ENCODE results near the gene ZNF92. TPM values are rescaled to one million over a fixed set of nuclear protein-coding genes. Genes with fewer than 3 reads are reported as not detected.
"Not testable (repeated sequence)": the region's sequence is repeated elsewhere in the genome, so short reads cannot be mapped to it uniquely, and the experiment has no call there.

Gene ZNF92
- 3.7 and 4.9 TPM in 2 replicates for total RNA-seq (2014; rRNA removed; shearing (Covaris generic); ENCODE audit: low replicate concordance)

DNA sequence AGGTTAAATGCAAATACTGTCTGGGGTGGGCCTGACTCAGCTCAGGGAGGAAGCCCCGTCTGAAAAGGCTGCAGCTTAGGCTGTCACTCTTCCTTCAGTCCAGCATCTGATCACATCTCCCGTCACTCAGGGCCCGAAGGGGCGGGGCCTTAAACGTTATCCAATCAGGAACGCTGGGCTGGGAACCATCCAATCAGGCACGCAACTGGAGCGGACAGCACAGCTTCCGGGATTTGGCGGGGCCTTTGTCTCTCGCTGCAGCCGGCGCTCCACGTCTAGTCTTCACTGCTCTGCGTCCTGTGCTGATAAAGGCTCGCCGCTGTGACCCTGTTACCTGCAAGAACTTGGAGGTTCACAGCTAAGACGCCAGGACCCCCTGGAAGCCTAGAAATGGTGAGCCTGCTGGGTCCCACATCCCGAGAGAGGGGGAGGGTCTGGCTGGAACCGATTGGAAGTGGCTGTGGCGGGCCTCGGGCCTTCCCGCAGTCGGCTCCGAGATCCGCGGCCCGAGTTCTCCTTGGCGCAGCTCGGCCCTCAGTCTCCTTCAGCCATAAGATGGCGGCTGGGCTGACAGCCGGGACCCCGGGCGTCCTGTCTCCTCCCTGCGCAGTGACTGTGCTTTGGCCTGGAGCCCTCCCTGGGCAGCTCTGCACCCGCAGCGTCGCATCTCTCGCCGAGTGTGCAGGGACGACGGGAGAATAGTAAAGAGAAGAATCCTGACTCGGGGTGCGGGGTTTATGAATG lies at the start of gene ZNF92:
ZNF92 (plus strand) TSS at position 248 of the 744 bp plus-strand sequence; CDS start at position 391, 143 bp downstream.
- H3K4me3 ChIP-seq: peak within 1 kb of the TSS; percentile 87
- no peaks in the 10 kb centered on the region for H3K27me3 ChIP-seq
- no peaks in the 10 kb centered on the region; the same call in 1 of the 2 replicates for H3K9me3 ChIP-seq
- peaks cover 36% of the 10 kb centered on the region for H3K36me3 ChIP-seq
- DNase-seq: peak; percentile 99

DNA sequence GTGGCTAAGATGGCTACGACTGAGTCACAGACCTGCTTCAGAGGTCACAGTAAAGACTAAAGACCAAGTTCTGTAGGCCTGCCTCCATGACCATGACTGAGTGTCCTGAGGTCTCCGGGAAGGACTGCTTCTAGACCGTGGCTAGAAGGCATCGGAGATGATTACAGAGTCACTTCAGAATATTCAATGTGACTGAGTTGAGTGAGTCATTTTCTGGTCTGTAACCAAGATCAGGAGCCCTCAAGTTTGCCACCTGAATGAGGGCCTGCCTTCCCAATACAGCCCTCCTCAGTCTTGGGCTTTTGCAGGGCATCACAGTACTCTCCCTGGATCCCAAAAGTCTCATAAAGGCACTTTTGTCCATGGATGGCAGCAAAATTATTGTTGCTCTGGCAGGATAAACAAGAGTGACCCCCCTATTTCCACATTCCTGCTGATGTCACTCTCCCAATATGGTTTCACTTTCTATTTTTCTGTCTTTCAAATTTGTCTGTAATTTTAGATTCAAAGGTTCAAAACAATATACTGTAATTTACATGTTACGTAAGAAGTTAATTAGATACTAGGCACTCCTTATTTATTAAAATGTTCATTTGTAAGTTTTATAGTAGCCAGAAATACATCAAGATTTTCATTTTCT lies 47.7 kb upstream of the ZNF92 start:
- no peaks in the 10 kb centered on the region for H3K9me3 ChIP-seq
- H3K27me3 ChIP-seq: no peaks in the 10 kb centered on the region
- H3K36me3 ChIP-seq: no peaks in the 10 kb centered on the region
- no peak overlapping the region for H3K4me3 ChIP-seq
- no peak for DNase-seq

DNA sequence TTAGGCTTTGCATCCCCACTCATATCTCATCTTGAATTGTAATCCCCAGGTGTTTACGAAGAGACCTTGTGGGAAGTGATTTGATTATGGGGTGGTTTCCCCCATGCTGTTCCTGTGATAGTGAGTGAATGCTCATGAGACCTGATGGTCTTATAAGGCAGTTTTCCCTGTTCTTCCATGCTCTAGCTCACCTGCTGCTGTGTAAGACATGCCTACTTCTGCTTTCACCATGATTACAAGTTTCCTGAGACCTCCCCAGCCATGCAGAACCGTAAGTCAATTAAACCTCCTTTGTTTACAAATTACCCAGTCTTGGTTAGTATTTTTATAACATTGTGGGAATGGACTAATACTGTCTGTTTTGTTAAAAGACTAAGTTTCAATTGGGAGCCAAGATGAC lies 35.3 kb upstream of the ZNF92 start:
- no peaks in the 10 kb centered on the region for H3K27me3 ChIP-seq
- DNase-seq: no peak
- no peak overlapping the region for H3K4me3 ChIP-seq
- H3K36me3 ChIP-seq: no peaks in the 10 kb centered on the region
- H3K9me3 ChIP-seq: no peaks in the 10 kb centered on the region

DNA sequence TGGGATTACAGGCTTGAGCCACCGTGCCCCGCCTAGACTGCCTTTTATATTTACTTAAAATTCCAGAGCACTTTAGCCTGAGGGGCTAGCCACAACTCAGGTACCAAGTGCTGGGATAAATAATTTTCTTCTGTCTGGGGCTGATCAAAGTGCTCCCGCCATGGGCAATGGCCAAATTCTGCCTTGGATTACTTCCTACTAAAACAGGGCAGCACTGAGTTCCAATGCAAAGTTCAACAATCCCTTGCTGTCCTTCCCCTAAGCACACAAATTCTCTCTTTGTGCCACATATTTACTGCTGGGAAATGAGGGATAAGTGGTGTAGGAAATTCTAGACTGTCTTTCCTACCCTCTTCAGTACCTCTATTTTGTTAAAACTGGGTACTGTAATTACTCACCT lies 34.4 kb upstream of the ZNF92 start:
- H3K27me3 ChIP-seq: no peaks in the 10 kb centered on the region
- no peak for DNase-seq
- no peaks in the 10 kb centered on the region for H3K36me3 ChIP-seq
- H3K9me3 ChIP-seq: no peaks in the 10 kb centered on the region
- H3K4me3 ChIP-seq: no peak overlapping the region

DNA sequence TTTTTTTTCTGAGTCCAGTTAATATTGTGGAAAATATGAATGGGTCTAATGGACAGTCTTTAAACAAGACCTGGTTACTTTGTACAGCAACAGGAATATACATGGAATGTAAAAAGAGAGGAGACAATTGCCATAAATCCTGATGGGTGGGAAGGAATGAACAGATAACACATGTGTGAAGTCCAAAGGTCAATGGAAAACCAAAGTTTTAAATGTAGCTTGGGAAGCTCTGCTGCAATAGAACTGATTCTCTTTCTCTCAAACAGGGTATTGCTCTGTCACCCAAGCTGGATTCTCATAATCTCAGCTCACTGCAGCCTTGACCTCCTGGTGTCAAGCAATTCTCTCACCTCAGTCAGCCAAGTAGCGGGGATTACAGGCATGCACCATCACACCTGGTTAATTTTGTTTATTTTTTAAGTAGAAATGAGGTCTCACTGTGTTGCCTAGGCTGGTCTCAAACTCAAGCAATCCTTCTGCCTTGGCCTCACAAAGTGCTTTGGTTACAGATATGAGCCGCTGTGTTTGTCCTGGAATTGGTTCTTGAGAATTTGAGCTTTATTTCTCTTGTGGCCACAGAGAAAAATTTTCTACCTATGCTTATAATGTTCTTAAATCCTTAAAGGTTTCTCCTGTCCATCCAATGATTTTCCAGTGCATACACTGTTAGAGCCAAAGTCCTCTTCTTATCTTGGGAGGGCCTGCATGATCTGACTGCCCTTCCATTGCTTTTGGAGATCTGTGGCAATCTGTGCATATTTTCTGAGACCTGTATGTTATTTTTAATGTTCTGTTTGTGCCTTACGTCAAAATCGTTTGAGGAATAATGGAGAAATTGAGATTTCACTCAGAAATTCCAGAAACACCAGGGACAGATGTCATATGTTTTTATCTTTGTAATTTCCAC lies 30.7 kb upstream of the ZNF92 start:
- no peak for DNase-seq
- Histone ChIP-seq H3K27me3 (no peaks in the 10 kb centered on the region), H3K4me3 (no peak overlapping the region), H3K9me3 (no peaks in the 10 kb centered on the region), H3K36me3 (no peaks in the 10 kb centered on the region)

DNA sequence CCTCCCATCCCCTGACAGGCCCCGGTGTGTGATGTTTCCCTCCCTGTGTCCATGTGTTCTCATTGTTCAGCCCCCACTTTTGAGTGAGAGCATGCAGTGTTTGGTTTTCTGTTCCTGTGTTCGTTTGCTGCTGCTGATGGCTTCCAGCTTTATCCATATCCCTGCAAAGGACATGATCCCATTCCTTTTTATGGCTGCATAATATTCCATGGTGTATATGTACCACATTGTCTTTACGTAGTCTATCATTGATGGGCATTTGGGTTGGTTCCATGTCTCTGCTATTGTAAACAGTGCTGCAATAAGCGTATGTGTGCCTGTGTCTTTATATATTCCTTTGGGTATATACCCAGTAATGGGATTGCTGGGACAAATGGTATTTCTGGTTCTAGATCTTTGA lies 29.1 kb upstream of the ZNF92 start:
- not testable (repeated sequence) for H3K9me3 ChIP-seq, H3K4me3 ChIP-seq, H3K36me3 ChIP-seq, DNase-seq, H3K27me3 ChIP-seq

DNA sequence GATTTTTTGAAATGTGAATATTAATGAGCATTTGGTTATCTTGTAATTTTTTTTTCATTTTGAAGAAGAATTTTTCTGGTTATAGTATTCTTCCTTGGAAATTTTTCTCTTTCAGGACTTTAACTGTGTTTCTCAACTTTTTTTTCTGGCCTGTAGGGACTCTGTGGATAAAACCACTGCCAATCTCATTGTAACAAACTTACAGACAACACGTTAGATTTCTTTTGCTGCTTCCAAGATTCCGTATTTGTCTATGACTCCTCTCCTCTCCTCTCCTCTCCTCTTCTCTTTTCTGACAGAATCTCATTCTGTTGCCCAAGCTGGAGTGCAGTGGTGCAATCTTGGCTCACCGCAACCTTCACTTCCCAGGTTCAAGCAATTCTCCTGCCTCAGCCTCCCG lies 19.4 kb upstream of the ZNF92 start:
- Histone ChIP-seq H3K36me3 (no peaks in the 10 kb centered on the region), H3K9me3 (no peaks in the 10 kb centered on the region), H3K27me3 (no peaks in the 10 kb centered on the region), H3K4me3 (no peak overlapping the region)
- DNase-seq: no peak

DNA sequence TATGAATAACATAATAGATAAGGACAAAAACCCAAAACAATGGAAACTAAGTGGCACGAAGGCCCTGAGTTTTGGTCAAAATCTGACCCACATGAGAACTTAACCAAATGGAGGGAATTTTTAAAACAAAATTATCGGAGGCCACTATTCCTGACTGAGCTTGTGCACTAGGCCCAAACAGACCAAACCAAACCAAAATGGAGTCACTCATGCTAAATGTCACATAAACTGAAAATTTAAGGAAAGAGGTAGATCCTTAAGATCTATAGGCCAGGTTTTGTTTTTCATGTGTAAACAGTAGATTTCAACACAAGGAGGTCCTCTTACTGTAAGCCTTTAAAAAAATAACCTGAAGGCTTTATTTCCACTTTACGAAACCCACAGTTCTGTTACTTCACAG lies 3.8 kb upstream of the ZNF92 start:
- no peaks in the 10 kb centered on the region for H3K9me3 ChIP-seq
- H3K36me3 ChIP-seq: no peaks in the 10 kb centered on the region
- H3K4me3 ChIP-seq: no peak overlapping the region
- no peak for DNase-seq
- H3K27me3 ChIP-seq: no peaks in the 10 kb centered on the region

DNA sequence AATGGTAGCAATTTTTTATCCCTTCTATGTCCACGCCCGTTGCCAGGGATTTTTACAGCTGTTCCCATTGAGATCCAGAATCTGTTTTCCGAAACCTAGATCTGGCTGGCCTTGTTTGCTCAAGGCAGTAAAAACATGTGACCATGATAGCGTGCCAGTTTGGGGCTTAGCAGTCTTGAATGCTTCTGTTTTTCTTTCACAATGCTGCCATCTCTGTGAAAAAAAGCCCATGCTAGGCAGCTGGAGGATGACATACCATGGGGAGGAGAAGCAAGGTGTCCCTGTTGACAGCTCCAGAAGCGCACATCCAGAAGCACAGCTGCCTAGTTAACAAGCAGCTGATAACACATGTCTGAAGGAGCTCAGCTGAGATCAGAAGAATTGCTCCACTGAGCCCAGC lies 2.2 kb upstream of the ZNF92 start:
- Histone ChIP-seq H3K9me3 (no peaks in the 10 kb centered on the region), H3K4me3 (no peak overlapping the region), H3K27me3 (no peaks in the 10 kb centered on the region), H3K36me3 (peaks cover 15% of the 10 kb centered on the region)
- no peak for DNase-seq

DNA sequence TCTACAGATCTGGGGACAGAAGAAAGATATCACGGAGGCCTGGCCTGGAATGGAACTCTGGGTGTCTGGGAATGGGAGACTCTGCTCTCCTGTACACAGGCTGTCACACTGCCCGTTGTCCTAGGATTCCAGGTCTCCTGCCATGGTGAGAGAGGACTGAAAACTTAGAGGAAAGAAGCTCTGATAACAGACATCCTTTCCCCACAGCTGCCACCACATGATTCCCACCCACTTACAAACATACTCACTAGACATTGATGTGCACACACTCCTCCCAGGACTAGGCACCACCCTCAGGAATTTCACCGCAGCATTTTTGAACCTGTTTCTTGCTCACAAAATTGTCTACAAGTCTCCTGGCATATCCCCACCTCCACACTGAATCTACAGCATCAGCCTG lies 5.7 kb downstream of the ZNF92 start:
- no peaks in the 10 kb centered on the region; the same call in 1 of the 2 replicates for H3K9me3 ChIP-seq
- no peak overlapping the region for H3K4me3 ChIP-seq
- no peak for DNase-seq
- H3K36me3 ChIP-seq: peaks cover 76% of the 10 kb centered on the region
- H3K27me3 ChIP-seq: no peaks in the 10 kb centered on the region

DNA sequence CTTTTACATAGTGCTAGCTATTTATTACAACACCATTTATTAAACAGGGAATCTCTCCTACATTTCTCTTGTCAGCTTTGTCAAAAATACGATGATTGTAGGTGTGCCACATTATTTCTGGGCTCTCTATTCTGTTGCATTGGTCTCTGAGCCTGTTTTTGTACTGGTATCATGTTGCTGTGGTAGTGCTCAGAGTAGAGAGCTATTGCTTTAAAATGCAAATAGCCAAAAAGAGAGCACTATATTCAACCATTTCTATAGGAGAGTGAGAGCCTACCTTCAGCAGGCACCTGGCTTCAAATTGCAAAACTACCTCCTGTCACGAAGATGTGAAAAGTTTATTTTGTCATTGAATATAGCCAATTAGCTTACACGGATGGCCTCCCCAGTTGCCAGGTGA lies 8.1 kb downstream of the ZNF92 start:
- H3K4me3 ChIP-seq: no peak overlapping the region
- no peaks in the 10 kb centered on the region for H3K27me3 ChIP-seq
- DNase-seq: no peak
- H3K9me3 ChIP-seq: no peaks in the 10 kb centered on the region; the same call in 1 of the 2 replicates
- peaks cover 73% of the 10 kb centered on the region for H3K36me3 ChIP-seq

DNA sequence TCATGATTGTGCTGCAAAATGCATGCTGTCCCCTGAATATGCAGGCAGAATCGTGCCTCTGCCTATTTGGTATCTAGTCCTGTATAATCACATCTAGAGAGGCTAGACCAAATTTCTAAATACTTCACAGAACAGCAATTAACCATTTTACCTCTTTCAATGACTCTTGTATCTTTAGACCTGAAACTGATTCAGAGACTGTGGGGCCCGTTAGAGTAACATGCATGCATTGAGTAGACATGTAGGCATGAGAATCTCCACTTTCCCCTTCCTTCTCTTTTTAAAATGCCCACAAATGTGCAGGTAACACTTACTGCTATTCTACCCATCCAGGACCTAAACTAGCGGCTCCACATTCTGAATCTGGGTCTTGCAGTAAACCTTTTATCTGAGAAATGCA lies 8.8 kb downstream of the ZNF92 start:
- H3K36me3 ChIP-seq: peaks cover 66% of the 10 kb centered on the region
- no peak for DNase-seq
- no peaks in the 10 kb centered on the region for H3K27me3 ChIP-seq
- no peaks in the 10 kb centered on the region; the same call in 1 of the 2 replicates for H3K9me3 ChIP-seq
- no peak overlapping the region for H3K4me3 ChIP-seq

DNA sequence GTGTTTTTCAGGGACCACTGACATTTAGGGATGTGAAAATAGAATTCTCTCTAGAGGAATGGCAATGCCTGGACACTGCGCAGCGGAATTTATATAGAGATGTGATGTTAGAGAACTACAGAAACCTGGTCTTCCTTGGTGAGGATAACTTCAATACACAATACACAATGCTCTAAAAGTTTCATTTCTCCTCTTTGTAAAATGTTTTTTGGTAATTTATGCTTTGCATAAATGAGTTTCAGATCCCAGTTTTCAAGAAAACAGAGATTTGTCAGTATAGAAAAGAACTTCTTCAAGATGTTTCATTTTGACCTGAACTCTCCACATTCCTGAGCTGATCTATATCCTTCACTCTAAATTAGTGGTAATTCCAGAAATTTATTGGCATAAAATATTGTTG lies 14.2 kb downstream of the ZNF92 start:
- peaks cover 65% of the 10 kb centered on the region for H3K36me3 ChIP-seq
- no peak for DNase-seq
- no peaks in the 10 kb centered on the region for H3K27me3 ChIP-seq
- no peaks in the 10 kb centered on the region for H3K9me3 ChIP-seq
- H3K4me3 ChIP-seq: no peak overlapping the region

DNA sequence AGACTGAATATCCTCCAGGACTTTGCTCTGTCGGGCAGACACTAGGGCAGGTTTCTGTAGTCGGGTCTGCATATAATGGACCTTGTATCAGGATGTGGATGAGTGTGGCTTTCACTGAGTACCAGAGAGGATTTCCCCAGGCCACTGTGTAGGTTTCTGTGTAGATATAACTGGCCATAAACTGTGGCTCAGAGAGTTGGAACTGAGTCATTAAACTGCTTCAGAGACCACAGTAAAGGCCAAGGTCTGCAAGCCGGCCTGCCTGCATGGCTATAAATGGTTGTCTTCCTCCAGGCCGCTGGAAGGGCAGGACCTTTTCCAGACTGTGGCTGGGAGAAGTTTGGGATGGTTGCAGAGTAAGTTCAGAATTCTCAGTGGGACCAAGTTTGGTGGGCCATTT lies 16.9 kb downstream of the ZNF92 start:
- Histone ChIP-seq H3K9me3 (no peaks in the 10 kb centered on the region), H3K4me3 (no peak overlapping the region), H3K27me3 (no peaks in the 10 kb centered on the region), H3K36me3 (peaks cover 71% of the 10 kb centered on the region)
- no peak for DNase-seq

DNA sequence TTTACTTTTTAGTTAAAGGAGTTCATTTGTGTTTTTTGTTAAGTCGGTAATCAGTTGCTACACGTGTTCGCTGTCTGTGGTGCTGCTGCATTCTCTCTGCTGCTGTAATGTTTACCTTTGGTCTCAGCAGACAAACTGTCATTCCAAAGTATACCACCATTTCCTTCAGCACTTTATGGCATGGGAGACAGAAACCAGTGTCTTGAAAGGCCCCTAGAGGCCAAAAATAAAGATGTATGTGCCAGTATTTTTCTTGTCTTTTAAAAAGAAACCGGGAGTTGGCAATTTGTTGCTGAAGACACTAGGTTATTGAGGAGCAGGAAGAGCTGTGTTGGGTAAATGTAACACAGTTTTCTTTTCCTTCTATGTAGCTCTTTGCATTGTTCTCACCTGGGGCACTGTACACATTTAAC lies 24.1 kb downstream of the ZNF92 start:
- no peak overlapping the region for H3K4me3 ChIP-seq
- peaks cover 86% of the 10 kb centered on the region for H3K36me3 ChIP-seq
- H3K9me3 ChIP-seq: peaks cover 27% of the 10 kb centered on the region
- DNase-seq: no peak
- no peaks in the 10 kb centered on the region for H3K27me3 ChIP-seq

DNA sequence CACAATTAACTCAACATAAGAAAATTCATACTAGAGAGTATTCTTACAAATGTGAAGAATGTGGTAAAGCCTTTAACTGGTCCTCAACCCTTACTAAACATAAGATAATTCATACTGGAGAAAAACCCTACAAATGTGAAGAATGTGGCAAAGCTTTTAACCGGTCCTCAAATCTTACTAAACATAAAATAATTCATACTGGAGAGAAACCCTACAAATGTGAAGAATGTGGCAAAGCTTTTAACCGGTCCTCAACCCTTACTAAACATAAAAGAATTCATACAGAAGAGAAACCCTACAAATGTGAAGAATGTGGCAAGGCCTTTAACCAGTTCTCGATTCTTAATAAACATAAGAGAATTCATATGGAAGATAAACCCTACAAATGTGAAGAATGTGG lies 25.0 kb downstream of the ZNF92 start:
- not testable (repeated sequence) for DNase-seq

DNA sequence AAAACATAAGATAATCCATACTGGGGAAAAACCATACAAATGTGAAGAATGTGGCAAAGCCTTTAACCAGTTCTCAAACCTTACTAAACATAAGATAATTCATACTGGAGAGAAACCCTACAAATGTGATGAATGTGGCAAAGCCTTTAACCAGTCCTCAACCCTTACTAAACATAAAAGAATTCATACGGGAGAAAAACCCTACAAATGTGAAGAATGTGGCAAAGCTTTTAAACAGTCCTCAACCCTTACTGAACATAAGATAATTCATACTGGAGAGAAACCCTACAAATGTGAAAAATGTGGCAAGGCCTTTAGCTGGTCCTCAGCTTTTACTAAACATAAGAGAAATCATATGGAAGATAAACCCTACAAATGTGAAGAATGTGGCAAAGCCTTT lies 25.4 kb downstream of the ZNF92 start:
- DNase-seq: not testable (repeated sequence)

More for the DNA sequence above, 25.0 kb downstream of the ZNF92 start:
- peaks cover 86% of the 10 kb centered on the region for H3K36me3 ChIP-seq
- H3K4me3 ChIP-seq, H3K27me3 ChIP-seq: not testable (repeated sequence)
- peaks cover 36% of the 10 kb centered on the region for H3K9me3 ChIP-seq

More for the DNA sequence above, 25.4 kb downstream of the ZNF92 start:
- H3K9me3 ChIP-seq: peaks cover 40% of the 10 kb centered on the region
- peaks cover 86% of the 10 kb centered on the region for H3K36me3 ChIP-seq
- not testable (repeated sequence) for H3K4me3 ChIP-seq, H3K27me3 ChIP-seq

Data from MG63 (cell line).